HG02759 (cell line): ENCODE measurements around the gene CDC42EP1.

Source experiments
- ATAC-seq: cut with Tn5 transposase; IDR thresholded peaks from one replicate; pipeline ENCODE4 v1.9.1; 2021; ENCODE audit warnings: mild to moderate bottlenecking, moderate library complexity; ENCODE audit not compliant: unreplicated experiment

CDC42EP1 gene

DNA sequence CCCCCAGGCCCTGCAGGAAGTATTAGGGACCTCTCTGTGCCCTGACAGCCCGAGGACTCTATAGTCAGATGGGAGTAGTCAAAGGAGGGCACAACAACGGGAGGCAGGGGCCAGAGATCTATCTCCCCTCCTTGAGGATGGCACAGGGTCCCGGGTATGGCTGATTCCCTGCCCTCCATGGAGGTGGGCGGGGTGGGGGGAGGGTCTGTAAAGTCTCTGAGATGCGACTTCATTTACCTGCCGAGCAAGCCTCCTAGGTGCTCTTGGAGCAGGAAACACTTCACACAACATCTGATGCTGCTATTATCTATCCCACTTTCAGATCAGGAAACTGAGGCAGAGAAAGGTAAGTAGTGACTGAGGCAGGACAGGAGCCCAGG, 769 bp upstream of the CDC42EP1 start:
- no peak for ATAC-seq

DNA sequence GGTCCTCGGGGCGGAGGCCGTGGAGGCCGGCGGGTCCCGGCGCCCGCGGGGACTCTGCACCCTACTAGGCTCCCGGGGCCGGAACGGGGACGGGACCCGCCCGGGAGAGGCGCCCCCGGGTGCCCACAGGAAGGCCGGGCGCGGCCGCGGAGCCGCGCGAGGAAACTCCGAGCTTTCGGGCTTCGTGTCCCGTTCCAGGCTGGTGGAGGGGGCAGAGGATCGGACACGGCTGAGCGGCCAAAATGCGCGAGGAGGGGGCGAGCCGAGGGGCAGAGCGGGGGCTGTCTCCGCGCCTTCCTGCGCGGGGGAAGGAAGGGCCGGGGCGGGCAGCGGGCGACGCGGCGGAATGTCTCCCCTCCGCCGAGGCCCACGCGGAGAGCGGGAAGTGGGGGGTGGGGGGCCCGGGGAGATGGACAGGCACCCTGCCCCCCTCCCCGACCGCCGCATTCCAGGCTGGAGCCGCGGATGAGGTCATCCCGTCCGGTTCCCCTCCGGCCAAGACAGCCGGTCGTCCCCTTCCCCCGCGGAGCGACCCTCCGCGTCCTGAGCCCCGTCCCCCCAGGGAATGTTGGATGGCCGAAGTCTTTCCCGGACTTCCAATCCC, 430 bp downstream of the CDC42EP1 start:
- ATAC-seq: no peak

DNA sequence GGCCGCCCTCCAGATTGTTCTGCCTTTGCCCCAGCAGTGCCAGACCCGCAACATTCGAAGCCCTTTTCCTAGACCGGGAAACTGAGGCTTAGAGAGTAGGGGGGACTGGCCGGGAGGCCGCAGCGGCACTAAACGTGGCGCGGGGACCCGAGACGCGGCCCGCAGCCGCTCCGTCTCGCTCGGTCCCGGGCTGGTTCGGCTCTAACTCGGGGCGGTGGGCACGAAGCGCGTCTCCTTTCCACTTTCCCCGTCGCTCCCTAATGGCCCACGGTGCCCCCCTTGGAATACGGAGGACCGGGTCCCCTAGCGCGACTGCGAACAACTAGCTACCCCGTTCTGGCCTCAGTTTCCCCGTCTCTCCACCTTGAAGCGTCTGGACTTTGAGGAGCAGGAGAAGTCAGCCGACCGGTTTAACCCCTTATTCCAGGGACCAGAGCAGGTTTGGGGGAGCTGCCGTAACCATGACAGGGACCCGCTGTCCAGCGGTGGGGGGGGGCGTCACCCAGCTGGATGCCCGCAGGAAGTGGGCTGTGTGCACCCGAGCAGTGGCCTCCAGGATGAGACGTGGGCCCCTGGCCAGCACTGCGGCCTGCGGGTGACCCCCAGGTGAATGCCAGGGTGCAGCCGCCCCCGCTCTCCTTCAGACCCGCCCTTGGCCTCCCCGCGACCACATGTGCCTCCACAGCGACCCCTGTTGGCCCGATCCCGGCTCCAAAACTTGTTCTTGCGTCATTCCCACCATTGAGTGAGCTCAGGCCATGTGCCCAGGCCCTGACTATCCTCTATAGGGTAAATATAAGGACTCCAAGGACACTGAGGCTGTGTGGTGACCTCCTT, 1.1 kb downstream of the CDC42EP1 start:
- no peak for ATAC-seq

DNA sequence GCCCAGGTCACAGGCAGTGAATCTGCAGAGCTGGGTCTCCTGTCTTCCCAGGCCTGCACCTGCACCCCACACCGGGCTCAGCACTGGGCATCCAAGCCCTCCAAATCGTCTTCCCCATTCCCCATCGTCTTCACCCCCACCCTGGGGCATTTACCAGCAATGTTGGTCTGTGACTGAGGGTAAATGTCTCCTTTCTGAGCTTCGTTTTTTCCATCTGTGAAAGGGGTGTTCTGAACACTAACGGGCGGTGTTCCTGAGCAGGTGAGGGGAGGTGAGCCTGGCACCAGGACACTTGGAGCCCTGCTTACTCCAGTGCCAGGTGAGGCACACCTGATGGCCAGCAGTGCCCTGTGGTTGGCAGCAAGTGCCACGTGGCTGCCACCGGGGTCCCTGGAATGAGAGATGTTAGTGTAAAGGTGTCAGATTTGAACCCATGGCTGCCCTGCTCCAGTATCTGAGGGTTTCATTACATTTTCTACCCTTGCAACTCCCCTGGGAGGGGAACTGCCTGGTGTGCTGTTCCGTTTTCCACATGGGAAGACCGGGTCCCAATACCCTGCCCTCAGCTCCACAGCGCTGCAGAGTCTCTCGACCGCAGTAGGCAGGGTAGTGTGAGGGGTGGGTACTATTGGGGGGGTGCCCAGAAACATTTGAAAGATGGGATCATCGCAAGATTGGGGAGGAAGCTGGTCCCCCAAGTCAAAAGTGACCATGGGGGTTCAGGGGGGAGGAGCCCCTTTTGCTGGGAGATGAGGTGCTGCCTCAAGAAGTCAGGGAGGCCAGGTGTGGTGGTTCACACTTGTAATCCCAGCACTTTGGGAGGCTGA, 2.0 kb downstream of the CDC42EP1 start:
- no peak for ATAC-seq

DNA sequence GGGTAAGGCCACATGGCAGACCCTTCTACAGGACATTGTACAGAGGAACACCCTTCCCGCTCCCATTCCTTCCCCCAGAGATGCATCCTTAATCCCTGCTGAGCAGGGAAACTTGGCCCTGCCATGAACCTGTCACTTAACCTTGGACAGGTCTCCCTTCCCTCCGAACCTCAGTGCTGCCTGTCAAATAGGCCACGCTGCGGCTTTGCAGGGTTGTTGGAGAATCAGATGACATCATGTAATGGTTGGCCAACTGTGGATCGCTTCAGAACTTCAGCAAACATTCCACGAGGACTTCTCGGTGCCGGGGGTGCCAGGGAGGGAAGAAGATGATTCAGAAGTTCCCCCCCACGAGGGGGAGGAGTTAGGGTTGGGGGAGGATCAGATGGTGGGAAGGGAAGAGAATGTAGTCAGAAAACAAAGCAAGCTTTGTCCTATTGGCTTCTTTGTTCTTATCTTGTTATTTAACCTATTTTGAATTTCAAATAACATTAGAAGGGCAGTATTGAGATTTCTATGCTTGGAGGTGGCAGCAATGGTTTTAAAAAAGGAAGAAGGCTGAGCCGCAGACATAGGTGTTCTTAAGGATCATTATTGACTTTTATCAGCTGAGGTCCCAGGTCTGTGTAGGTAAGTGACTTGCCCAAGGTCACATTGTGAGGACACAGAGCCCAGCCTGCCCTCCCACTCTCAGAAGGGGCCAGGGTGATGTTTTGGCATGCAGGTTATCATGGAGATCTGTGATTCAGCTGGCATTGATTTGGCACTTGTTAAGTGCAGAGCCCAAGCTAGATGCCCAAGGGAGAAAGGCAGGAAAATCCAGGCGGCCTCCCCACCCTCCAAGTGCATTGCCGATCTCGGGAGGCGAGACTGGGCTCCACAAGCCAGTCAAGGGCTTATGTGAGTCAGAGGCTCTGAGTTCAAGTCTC, 3.1 kb downstream of the CDC42EP1 start:
- ATAC-seq: no peak

DNA sequence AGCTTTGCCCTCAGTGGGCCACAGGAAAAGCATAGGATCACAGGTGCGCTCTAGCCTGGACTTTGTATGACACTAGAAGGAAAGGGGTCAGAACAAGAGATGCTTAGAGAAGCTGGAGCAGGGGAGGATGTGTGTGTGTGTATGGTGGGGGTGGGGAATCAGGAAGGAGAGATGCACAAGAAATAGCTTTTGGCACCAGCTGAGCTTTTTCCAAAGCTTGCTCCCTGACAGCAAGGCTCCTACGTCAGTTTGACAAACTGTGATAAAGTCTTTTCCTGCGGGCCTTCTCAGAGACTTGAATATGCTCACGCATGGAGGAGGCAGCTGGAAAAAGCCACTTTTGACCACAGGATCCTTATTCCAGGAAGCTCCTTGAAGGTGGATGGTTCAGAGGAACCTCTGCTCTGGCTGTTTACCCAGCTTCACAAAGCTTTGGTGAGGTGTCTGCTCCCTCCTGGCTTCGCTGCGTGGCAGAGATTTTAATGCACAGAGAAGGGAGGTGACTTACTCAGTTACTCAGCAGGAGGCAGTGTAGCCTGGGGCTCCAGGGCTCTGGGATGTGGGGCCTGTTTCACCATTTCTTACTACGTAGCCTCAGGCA, 3.9 kb downstream of the CDC42EP1 start:
- no peak for ATAC-seq

DNA sequence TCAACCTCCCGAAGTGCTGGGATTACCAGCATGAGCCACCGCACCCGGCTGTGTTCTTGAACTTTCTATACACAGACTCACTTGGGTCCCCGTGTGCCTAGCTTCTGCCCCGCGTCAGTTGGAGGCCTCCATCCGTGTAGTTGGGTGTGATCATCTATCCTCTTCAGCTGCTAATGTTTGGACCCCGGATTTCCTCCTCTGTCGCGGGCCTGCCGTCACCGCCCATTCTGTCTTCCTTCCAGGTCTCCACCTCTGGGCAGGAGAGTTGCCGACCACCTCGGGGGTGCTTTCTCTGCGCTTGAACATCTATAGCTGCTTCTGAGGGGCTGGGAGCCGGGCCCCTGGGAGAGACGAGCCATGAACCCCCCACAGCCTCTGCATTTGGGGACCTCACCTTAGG, 5.5 kb downstream of the CDC42EP1 start:
- ATAC-seq: no peak

DNA sequence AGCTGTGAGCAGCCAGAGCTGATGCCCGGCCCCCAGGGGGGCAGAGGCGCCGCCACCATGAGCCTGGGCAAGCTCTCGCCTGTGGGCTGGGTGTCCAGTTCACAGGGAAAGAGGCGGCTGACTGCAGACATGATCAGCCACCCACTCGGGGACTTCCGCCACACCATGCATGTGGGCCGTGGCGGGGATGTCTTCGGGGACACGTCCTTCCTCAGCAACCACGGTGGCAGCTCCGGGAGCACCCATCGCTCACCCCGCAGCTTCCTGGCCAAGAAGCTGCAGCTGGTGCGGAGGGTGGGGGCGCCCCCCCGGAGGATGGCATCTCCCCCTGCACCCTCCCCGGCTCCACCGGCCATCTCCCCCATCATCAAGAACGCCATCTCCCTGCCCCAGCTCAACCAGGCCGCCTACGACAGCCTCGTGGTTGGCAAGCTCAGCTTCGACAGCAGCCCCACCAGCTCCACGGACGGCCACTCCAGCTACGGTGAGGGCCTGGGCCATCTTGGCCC, 6.1 kb downstream of the CDC42EP1 start:
- no peak for ATAC-seq

DNA sequence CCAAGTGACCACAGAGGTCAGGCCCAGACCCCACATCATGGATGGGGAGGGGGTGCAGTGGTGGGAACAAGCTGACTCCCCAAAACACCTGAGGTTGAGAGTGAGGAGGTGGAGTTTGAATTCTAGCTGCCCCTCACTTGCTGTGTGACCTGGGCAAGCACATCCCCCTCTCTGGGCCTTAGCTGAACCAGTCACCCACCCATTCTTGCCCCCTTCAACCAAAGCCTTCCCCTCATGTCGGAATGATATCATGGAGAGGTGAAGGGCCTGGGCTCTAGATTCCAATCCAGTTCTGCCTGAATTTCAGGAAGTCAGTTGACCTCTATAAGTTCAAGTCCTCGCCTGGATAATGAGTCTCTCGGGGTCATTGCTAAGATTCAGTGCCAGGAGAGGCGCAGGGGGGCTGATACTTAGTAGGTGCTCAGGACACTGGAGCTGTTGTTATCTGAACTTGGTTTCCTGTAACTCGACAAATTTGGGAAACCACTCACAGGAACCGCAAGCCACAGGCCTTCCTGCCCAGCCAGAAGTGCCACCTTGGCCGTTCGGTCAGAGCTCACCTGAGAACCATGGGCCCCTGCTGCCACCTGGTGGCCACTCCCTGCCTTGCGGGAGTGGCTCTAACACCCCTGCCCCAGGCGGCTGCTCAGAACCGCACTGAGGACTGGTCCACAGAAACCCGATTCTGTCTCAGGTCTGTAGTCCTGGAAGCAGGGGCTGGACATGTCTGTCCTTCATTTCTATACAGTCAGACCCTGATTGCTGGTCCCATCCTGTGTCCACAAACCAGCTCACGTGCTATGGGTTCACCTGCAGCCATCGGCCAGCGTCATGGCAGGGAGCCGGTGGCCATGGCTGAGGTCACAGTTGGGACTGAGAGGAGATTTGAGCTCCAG, 6.9 kb downstream of the CDC42EP1 start:
- ATAC-seq: peak; percentile 64

DNA sequence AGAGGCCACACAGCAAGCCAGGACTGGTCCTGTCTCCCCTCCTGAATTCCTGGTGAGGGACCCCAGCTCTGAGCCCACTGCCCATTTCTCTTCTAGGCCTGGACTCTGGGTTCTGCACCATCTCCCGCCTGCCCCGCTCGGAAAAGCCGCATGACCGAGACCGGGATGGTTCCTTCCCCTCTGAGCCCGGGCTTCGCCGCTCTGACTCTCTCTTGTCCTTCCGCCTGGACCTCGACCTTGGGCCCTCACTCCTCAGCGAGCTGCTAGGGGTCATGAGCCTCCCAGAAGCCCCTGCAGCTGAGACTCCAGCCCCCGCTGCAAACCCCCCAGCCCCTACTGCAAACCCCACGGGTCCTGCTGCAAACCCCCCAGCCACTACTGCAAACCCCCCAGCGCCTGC, 7.7 kb downstream of the CDC42EP1 start:
- ATAC-seq: no peak

DNA sequence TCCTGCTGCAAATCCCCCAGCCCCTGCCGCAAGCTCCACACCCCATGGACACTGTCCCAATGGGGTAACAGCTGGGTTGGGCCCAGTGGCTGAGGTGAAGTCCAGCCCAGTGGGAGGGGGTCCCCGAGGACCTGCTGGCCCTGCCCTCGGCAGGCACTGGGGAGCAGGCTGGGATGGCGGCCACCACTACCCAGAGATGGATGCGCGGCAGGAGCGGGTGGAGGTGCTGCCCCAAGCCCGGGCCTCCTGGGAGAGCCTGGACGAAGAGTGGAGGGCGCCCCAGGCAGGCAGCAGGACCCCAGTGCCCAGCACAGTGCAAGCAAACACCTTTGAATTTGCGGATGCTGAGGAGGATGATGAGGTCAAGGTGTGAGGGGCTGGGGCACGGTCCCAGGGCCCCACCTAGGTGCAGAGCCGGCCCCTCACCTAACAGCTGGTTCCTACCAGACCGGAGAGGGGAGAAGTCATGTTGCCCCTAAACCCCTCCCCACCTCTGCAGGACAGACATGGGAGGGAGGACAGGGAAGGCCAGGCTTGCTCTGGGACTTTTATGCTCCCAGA, 8.2 kb downstream of the CDC42EP1 start:
- ATAC-seq: no peak

DNA sequence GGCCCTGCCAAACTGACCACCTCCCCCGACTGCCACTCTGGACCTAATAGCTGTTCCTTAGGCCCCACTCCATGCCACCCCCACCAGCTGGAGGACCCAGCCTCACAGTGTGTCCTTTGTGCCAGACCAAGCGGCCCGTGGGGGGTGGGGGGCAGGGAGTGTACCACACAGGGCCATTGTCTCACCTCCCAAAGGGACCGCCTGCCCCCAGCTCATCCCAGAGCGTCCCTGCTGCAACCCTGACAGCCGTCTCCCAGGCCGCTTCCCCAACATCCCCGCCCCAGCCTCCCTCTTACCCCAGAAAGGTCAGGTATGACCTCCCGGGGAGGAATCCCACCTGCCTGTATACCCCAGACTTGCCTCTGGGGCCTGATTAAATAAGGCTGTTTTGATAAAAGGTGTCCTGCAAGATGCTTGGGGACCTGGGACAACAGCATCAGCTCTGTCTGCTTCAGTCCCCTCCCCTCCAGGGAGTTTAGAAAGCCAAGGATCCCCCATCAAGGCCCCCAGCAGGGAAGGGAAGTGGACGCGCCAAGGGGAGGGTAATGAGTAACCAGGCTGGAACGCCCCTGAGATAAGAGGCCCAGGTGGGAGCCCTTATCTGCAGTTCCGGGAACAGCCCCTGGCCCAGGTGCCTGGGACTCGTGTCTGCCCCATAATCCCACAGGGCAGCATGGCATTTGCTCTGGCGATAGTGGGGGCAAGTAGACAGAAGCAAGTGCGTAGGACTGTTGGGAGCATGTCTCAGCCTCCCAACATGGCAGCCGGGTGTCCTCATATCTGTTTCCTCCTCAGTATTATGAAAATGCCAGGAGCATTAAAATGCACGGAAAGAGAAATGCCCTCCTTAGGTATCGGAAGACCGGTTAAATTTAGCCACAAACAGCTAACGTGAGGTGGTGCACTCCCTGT, 9.0 kb downstream of the CDC42EP1 start:
- ATAC-seq: no peak

DNA sequence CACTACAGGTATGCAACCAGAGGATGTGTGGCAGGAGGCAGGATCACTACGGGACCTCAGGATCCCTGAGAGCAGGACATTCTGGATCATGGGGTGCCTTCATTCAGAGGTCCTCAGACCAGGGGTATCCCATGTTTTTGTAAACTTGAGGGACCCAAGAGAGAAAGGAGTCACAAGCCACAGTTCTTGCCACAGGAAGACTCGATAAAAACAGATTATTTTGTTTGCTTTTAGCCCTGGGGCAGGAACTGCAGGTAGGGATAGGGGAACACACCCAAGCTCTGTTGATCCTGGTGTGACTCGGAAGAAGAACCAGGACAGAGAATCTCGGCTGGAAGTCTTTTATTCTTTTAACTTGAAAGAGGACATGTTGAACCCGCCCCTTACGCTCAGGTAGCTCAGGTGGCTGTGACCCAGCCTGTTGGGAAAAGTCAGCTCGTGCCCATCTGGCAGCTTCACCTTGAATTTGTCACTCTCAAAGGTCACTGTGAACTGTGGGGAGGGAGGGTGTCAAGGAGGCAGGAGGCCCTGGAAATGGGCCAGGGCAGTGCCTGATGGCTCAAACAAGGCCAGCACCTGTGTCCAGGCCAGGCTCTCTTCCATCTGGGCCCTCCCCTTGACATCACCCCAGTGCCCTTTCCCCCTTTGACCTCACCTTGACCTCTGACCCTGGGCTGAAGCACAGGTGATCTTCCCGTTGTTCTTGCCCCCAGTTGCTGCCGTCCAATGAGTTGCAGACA, 9.8 kb downstream of the CDC42EP1 start:
- no peak for ATAC-seq

DNA sequence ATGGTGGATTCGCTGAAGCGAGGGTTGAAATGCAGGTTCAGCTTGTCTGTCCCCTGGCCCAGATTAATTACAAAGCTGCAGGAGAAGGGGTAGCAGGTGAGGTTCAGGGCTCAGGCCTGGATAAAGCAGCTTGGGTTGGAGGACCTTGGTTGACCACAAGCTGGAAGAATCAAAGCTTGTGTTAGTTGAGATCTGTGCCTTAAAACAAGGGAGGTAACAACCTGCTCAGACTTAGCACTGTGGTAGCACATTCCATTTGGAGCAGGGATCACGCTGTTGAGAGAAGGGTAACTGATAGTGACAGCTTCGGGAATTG, 10.3 kb downstream of the CDC42EP1 start:
- ATAC-seq: no peak

DNA sequence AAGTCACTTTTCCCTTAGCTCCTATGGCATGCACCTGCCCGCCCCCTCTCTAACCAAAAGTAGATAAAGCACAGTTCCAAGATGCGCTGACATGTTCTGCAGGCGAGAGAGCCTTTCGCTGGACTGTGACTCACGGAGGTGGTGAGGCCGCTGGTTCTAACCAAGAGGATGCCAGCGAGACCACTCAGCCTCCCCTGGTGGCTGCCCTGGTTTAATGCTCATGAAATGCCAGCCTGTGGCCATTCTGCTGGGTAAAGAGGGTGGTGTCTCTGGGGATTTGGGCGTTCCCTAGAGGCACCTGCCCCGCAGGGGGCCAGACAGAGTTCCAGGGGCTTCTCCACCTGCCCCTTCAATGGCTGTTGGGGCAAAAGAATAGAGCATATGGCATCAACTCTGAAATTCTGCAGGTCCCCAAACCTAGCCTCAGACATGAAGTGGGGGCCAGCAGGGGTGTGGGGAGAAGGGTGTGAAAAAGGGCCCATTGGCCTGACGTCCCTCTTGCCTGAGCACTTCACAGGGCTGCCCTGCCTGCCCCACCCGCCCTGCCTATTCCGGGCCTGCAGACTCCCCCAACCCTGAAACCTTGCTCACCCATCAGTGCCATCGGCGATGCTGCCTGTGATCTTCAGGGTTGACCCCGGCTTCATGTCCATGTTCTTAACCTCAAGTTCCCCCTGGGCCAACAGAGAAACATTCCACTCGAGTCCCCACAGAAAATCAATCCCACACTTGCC, 11.1 kb downstream of the CDC42EP1 start:
- ATAC-seq: no peak

DNA sequence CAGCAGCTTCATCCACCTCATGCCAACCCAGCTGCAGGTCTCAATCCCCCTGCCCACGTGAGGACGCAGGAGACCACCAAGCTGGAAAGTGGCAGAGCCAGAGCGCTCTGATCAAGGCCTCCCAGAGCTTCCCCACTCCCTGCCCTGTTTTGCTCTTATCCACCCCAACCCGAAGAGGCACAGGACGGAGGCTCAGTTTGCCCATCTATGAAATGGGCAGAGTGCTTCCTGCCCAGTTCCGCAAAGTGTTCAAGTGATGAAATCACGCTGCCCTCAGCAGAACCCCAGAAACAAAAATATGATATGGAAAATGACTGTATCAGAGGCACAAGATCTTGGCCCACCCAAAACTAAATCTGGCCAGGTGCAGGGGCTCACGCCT, 11.7 kb downstream of the CDC42EP1 start:
- ATAC-seq: no peak
